K562 treated with DMSO at 1 percent for 48 hours (cell line): Measurements from ENCODE around the gene CEP55. TPM values are rescaled to one million over a fixed set of nuclear protein-coding genes. Genes with fewer than 3 reads are reported as not detected.

Experiments used
- total RNA-seq: library from RNA; unstranded; fragments of 300-600 nt; gene quantifications from 2 replicates; pipeline ENCODE4 v1.2.3, GENCODE V29; 2022; ENCODE audit warnings: low replicate concordance; ENCODE audit errors: extremely low read depth

Gene CEP55
- total RNA-seq = not detected in 2 replicates

GRCh38 chr10:93496322-93497041, at the start of gene CEP55:
Gene CEP55 (plus strand): TSS chr10:93496612. CDS start chr10:93500052, 3,440 bp downstream.

DNA sequence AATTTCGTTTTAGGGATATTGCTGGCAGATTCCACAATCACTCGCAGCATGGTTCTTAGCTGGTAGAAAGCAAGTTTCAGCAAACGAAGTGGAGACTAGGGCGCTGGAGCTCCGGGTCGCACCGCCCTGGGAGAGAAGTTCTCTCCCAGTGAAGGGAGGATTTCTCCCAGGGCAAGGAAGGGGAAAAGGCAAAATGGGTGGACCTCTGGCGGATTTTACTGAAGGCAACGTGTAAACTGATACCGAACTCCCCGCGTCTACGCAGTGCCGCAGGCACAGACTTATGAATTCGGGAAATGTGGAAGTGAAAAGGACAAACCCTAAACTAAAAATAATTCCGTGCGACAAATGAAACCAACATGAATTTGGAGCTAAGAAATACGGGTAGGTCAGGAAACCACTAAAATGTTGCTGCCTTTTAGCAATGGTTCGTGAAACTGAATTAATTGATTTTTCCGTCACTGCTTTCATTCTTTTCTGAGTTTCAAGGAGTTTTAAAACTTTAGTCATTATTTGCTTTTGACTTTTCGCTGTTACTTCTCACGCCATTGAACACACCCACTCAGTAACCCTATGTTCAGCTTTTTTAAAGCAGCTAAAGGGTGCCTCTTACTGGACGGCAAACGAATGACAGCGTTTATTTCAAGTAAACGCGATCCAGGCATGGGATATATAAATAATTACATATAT, 14.1 kb upstream of the CEP55 start, which contains the start of gene MYOF:
Gene MYOF (minus strand): TSS at position 190 of the 690 bp plus-strand sequence. CDS start 140 bp downstream, at position 50.

GRCh38 chr10:93566435-93567276, 70.2 kb downstream of the CEP55 start, which contains the start of gene FFAR4:
Gene FFAR4 (plus strand): TSS chr10:93566665. CDS start chr10:93566721, 56 bp downstream.

Other genes starting within 250 kb of the CEP55 start
- gene MYOF, start 14.3 kb upstream of the CEP55 start, total RNA-seq = not detected in 2 replicates
- not detected in 2 replicates for gene FFAR4, start 70.1 kb downstream of the CEP55 start, total RNA-seq
- gene RBP4, start 104.6 kb downstream of the CEP55 start, total RNA-seq = not detected in 2 replicates
- not detected in 2 replicates for gene PDE6C, start 115.9 kb downstream of the CEP55 start, total RNA-seq
- not detected in 2 replicates for gene FRA10AC1, start 206.0 kb downstream of the CEP55 start, total RNA-seq